H9 (cell line): ENCODE measurements around the gene LTK. TPM values are rescaled to one million over a fixed set of nuclear protein-coding genes. Genes with fewer than 3 reads are reported as not detected.

ENCODE experiments used
- DNase-seq: peaks from one replicate; pipeline ENCODE4 v3.0.0-alpha.2; 2017
- H2AFZ ChIP-seq: one replicate; pipeline ENCODE4 v1.6.1; 2013; ENCODE audit warnings: mild to moderate bottlenecking, low read length, control low read depth, moderate library complexity
- H2AK5ac ChIP-seq: 2 replicates; pipeline ENCODE4 v1.6.1; 2013; ENCODE audit warnings: low read length, control low read depth, mixed read lengths; ENCODE audit not compliant: insufficient read length
- H2BK120ac ChIP-seq: one replicate; pipeline ENCODE4 v1.6.1; 2013; ENCODE audit warnings: low read depth, mild to moderate bottlenecking, low read length, control low read depth, inconsistent platforms; ENCODE audit not compliant: poor library complexity, severe bottlenecking
- H2BK12ac ChIP-seq: 2 replicates; pipeline ENCODE4 v1.6.1; 2013; ENCODE audit warnings: low read length, control low read depth, mixed read lengths, low read depth; ENCODE audit not compliant: insufficient read length
- H2BK15ac ChIP-seq: 2 replicates; pipeline ENCODE4 v1.6.1; 2013; ENCODE audit warnings: low read depth, low read length, control low read depth
- H2BK20ac ChIP-seq: one replicate; pipeline ENCODE4 v1.6.1; 2013; ENCODE audit warnings: low read depth, mild to moderate bottlenecking, low read length, control low read depth, inconsistent platforms; ENCODE audit not compliant: poor library complexity, severe bottlenecking
- H2BK5ac ChIP-seq: 2 replicates; pipeline ENCODE4 v1.6.1; 2013; ENCODE audit warnings: low read length, control low read depth, mixed read lengths; ENCODE audit not compliant: insufficient read length
- H3K14ac ChIP-seq: 2 replicates; pipeline ENCODE4 v1.6.1; 2013; ENCODE audit warnings: low read length, control low read depth; ENCODE audit not compliant: insufficient read depth
- H3K18ac ChIP-seq: 2 replicates; pipeline ENCODE4 v1.6.1; 2013; ENCODE audit warnings: low read depth, mild to moderate bottlenecking, mixed read lengths, low read length, control low read depth; ENCODE audit not compliant: insufficient read length
- H3K23ac ChIP-seq: 2 replicates; pipeline ENCODE4 v1.6.1; 2013; ENCODE audit warnings: low read length, control low read depth, mixed read lengths, low read depth; ENCODE audit not compliant: insufficient read length
- H3K23me2 ChIP-seq: 2 replicates; pipeline ENCODE4 v1.6.1; 2013; ENCODE audit warnings: low read depth, mild to moderate bottlenecking, mixed read lengths, low read length, control low read depth; ENCODE audit not compliant: insufficient read length, poor library complexity, severe bottlenecking
- H3K27ac ChIP-seq: 2 replicates; pipeline ENCODE4 v1.5.1; 2013; ENCODE audit warnings: low read length, control low read depth, mixed read lengths, low read depth; ENCODE audit not compliant: insufficient read length
- H3K27me3 ChIP-seq: 2 replicates; pipeline ENCODE4 v1.6.1; 2013; ENCODE audit warnings: low read length, control low read depth, inconsistent platforms; ENCODE audit not compliant: insufficient read depth
- H3K4ac ChIP-seq: 2 replicates; pipeline ENCODE4 v1.6.1; 2013; ENCODE audit warnings: low read depth, mild to moderate bottlenecking, control low read depth, inconsistent platforms, low read length, moderate library complexity
- H3K4me1 ChIP-seq: 2 replicates; pipeline ENCODE4 v1.6.1; 2013; ENCODE audit warnings: low read length, control low read depth, inconsistent platforms; ENCODE audit not compliant: insufficient read depth
- H3K4me2 ChIP-seq: 2 replicates; pipeline ENCODE4 v1.6.1; 2013; ENCODE audit warnings: low read length, control low read depth, mixed read lengths; ENCODE audit not compliant: insufficient read length, insufficient read depth
- H3K56ac ChIP-seq: 2 replicates; pipeline ENCODE4 v1.6.1; 2013; ENCODE audit warnings: low read depth, mild to moderate bottlenecking, mixed read lengths, low read length, control low read depth; ENCODE audit not compliant: insufficient read length
- H3K79me1 ChIP-seq: 2 replicates; pipeline ENCODE4 v1.6.1; 2013; ENCODE audit warnings: low read depth, mild to moderate bottlenecking, moderate library complexity, low read length, control low read depth, inconsistent platforms; ENCODE audit not compliant: insufficient read depth, poor library complexity, severe bottlenecking
- H3K79me2 ChIP-seq: 2 replicates; pipeline ENCODE4 v1.6.1; 2013; ENCODE audit warnings: low read length, control low read depth, inconsistent platforms; ENCODE audit not compliant: insufficient read depth
- H3K9ac ChIP-seq: 2 replicates; pipeline ENCODE4 v1.6.1; 2013; ENCODE audit warnings: low read length, control low read depth, mixed read lengths; ENCODE audit not compliant: insufficient read length; ENCODE audit errors: extremely low read depth
- H3K9me3 ChIP-seq: one replicate; pipeline ENCODE4 v1.6.1; 2013; ENCODE audit warnings: low read depth, low read length, inconsistent platforms; ENCODE audit not compliant: control insufficient read depth
- H3T11ph ChIP-seq: one replicate; pipeline ENCODE4 v1.6.1; 2013; ENCODE audit warnings: mild to moderate bottlenecking, low read length, control low read depth, inconsistent platforms
- H4K20me1 ChIP-seq: one replicate; pipeline ENCODE4 v1.6.1; 2013; ENCODE audit not compliant: control insufficient read depth, insufficient read length, insufficient read depth
- H4K5ac ChIP-seq: 2 replicates; pipeline ENCODE4 v1.6.1; 2013; ENCODE audit warnings: low read depth, mild to moderate bottlenecking, mixed read lengths, low read length, control low read depth; ENCODE audit not compliant: insufficient read length
- H4K8ac ChIP-seq: replicated peaks from 2 replicates; pipeline ENCODE4 v1.6.1; 2013; ENCODE audit warnings: low read length, control low read depth, mixed read lengths, low read depth; ENCODE audit not compliant: insufficient read length
- H4K91ac ChIP-seq: 2 replicates; pipeline ENCODE4 v1.6.1; 2013; ENCODE audit warnings: low read depth, mild to moderate bottlenecking, moderate library complexity, mixed read lengths, low read length, control low read depth; ENCODE audit not compliant: insufficient read length
- H3K27ac Mint-ChIP-seq, 3 experiments: 2 replicates in 2 of 3; 3 replicates in 1 of 3; pipeline ENCODE4 v1.8.0; 2020 to 2021; ENCODE audit warnings: mixed read lengths in 3 of 3, mild to moderate bottlenecking in 1 of 3, moderate library complexity in 1 of 3
- H3K27me3 Mint-ChIP-seq: 2 replicates; pipeline ENCODE4 v1.8.0; 2021; ENCODE audit warnings: low read depth, mild to moderate bottlenecking, moderate library complexity, mixed read lengths
- H3K36me3 Mint-ChIP-seq, 3 experiments: 2 replicates in 2 of 3; 3 replicates in 1 of 3; pipeline ENCODE4 v1.8.0; 2020 to 2021; ENCODE audit warnings: low read depth in 3 of 3, mixed read lengths in 3 of 3; ENCODE audit not compliant: insufficient read depth in 1 of 3
- H3K4me1 Mint-ChIP-seq, 2 experiments: 2 replicates each; pipeline ENCODE4 v1.8.0; 2020; ENCODE audit warnings: mixed read lengths in 2 of 2
- H3K4me3 Mint-ChIP-seq, 2 experiments: 2 replicates in 1 of 2; 3 replicates in 1 of 2; pipeline ENCODE4 v1.8.0; 2020 to 2021; ENCODE audit warnings: mild to moderate bottlenecking in 2 of 2, mixed read lengths in 2 of 2, moderate library complexity in 1 of 2
- H3K9me3 Mint-ChIP-seq, 2 experiments: 2 replicates in 1 of 2; 3 replicates in 1 of 2; pipeline ENCODE4 v1.8.0; 2020; ENCODE audit warnings: mild to moderate bottlenecking in 2 of 2, mixed read lengths in 2 of 2, moderate library complexity in 1 of 2
- WGBS: extraction: QIAGEN DNeasy Blood & Tissue Kit; methylation state at CpG from one replicate; pipeline ENCODE4 v1.1.7; 2013; ENCODE audit warnings: missing lambda C conversion rate, low lambda C conversion rate, mixed read lengths; ENCODE audit not compliant: insufficient read length; ENCODE audit errors: extremely low coverage; 5-methylcytosine and 5-hydroxymethylcytosine counted together
- total RNA-seq: library from RNA; stranded (reverse); gene quantifications from 2 replicates; pipeline ENCODE4 v1.2.1, GENCODE V29; 2021
- TF ChIP-seq, protein P1 (sequence below): fragments of 200-600 bp; sonication (generic); conservative IDR thresholded peaks from 3 replicates; pipeline ENCODE4 v1.8.0; 2021; ENCODE audit warnings: antibody characterized with exemption, mild to moderate bottlenecking

The LTK gene
- total RNA-seq, 1 experiment from 2014 or later: 0.31 TPM

- Histone ChIP-seq H3K4me1 (no peaks in the 10 kb centered on the region), H3K79me2 (peaks cover 3% of the 10 kb centered on the region; the same call in 1 of the 2 replicates), H3K4me2 (no peak overlapping the region), H4K8ac (no peak overlapping the region), H4K91ac (no peak overlapping the region), H3K23ac (no peak overlapping the region), H3K56ac (no peak overlapping the region), H3K18ac (no peak overlapping the region), H2AK5ac (no peak overlapping the region), H3K9me3 (no peaks in the 10 kb centered on the region), H3K27ac (no peak overlapping the region), H2BK15ac (no peak overlapping the region), H3K4ac (no peak overlapping the region), H3K79me1 (no peaks in the 10 kb centered on the region), H4K20me1 (no peaks in the 10 kb centered on the region), H3K9ac (no peak overlapping the region), H2AFZ (no peak overlapping the region), H2BK20ac (no peak overlapping the region), H3K23me2 (no peaks in the 10 kb centered on the region), H2BK120ac (no peak overlapping the region), H3K14ac (no peak overlapping the region), H3K27me3 (no peaks in the 10 kb centered on the region), H4K5ac (no peak overlapping the region), H3T11ph (no peak overlapping the region), H2BK12ac (no peak overlapping the region), H2BK5ac (no peak overlapping the region)
- Mint-ChIP-seq H3K9me3 (no peaks in the 10 kb centered on the region), H3K4me3 (peak overlapping the region; percentile 98), H3K36me3 (no peaks in the 10 kb centered on the region), H3K27ac (peak overlapping the region in 1 of 3 experiments; percentile 37; a peak in 1 of 7 replicates), H3K27me3 (no peaks in the 10 kb centered on the region; the same call in none of the 2 replicates), H3K4me1 (peaks cover 8 to 11% of the 10 kb centered on the region in 2 experiments; a peak in 3 of 4 replicates)
- TF ChIP-seq, protein P1, sequence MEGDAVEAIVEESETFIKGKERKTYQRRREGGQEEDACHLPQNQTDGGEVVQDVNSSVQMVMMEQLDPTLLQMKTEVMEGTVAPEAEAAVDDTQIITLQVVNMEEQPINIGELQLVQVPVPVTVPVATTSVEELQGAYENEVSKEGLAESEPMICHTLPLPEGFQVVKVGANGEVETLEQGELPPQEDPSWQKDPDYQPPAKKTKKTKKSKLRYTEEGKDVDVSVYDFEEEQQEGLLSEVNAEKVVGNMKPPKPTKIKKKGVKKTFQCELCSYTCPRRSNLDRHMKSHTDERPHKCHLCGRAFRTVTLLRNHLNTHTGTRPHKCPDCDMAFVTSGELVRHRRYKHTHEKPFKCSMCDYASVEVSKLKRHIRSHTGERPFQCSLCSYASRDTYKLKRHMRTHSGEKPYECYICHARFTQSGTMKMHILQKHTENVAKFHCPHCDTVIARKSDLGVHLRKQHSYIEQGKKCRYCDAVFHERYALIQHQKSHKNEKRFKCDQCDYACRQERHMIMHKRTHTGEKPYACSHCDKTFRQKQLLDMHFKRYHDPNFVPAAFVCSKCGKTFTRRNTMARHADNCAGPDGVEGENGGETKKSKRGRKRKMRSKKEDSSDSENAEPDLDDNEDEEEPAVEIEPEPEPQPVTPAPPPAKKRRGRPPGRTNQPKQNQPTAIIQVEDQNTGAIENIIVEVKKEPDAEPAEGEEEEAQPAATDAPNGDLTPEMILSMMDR: no peak
- WGBS: no CpG with 5 or more reads among the region's 15 CpGs
- DNase-seq: no peak
Observed at GRCh38 chr15:41544650-41545015, 31.0 kb upstream of the LTK start.
